Measurements from ENCODE around the gene LGR6.

The LGR6 gene

GRCh38 chr1:202348509-202349205 is 155.1 kb downstream of the LGR6 start, which contains the start of gene PPP1R12B (continued):
- TF ChIP-seq PATZ1 (tag by site-specific recombination; IDR thresholded peaks at IDR 0.05), result peak; percentile 46; the same call in 1 of the 2 replicates
- TF ChIP-seq ZNF610 (tag by site-specific recombination; IDR thresholded peaks at IDR 0.05; ENCODE audit: borderline replicate concordance), result peak; percentile 68; the same call in 1 of the 2 replicates
- no peak for TF ChIP-seq HIC1 (tag by site-specific recombination; IDR thresholded peaks at IDR 0.05)
- no peak for TF ChIP-seq ZNF513 (tag by site-specific recombination; IDR thresholded peaks at IDR 0.05)
- TF ChIP-seq ZNF561 (tag by site-specific recombination; IDR thresholded peaks at IDR 0.05; ENCODE audit: borderline replicate concordance), result no peak; the same call in 1 of the 2 replicates
- no peak for TF ChIP-seq ZBTB21 (tag by site-specific recombination; IDR thresholded peaks at IDR 0.05)
- TF ChIP-seq ZNF133 (tag by site-specific recombination; IDR thresholded peaks at IDR 0.05), result no peak
- TF ChIP-seq ZNF580 (tag by site-specific recombination; IDR thresholded peaks at IDR 0.05), result 0 out of 2 replicates have a peak, but pooled peaks have one; percentile 35
- TF ChIP-seq OVOL3 (tag by site-specific recombination; IDR thresholded peaks at IDR 0.05), result no peak
- TF ChIP-seq ZNF837 (tag by site-specific recombination; IDR thresholded peaks at IDR 0.05), result no peak
- TF ChIP-seq ZNF660 (tag by site-specific recombination; IDR thresholded peaks at IDR 0.05), result peak; percentile 53; the same call in 1 of the 2 replicates
- no peak for TF ChIP-seq ZNF791 (tag by site-specific recombination; IDR thresholded peaks at IDR 0.05)
- TF ChIP-seq ZNF426 (tag by site-specific recombination; IDR thresholded peaks at IDR 0.05), result no peak
- TF ChIP-seq, protein P1, sequence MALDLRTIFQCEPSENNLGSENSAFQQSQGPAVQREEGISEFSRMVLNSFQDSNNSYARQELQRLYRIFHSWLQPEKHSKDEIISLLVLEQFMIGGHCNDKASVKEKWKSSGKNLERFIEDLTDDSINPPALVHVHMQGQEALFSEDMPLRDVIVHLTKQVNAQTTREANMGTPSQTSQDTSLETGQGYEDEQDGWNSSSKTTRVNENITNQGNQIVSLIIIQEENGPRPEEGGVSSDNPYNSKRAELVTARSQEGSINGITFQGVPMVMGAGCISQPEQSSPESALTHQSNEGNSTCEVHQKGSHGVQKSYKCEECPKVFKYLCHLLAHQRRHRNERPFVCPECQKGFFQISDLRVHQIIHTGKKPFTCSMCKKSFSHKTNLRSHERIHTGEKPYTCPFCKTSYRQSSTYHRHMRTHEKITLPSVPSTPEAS (tag by site-specific recombination; IDR thresholded peaks at IDR 0.05), result no peak
- TF ChIP-seq, protein P2, sequence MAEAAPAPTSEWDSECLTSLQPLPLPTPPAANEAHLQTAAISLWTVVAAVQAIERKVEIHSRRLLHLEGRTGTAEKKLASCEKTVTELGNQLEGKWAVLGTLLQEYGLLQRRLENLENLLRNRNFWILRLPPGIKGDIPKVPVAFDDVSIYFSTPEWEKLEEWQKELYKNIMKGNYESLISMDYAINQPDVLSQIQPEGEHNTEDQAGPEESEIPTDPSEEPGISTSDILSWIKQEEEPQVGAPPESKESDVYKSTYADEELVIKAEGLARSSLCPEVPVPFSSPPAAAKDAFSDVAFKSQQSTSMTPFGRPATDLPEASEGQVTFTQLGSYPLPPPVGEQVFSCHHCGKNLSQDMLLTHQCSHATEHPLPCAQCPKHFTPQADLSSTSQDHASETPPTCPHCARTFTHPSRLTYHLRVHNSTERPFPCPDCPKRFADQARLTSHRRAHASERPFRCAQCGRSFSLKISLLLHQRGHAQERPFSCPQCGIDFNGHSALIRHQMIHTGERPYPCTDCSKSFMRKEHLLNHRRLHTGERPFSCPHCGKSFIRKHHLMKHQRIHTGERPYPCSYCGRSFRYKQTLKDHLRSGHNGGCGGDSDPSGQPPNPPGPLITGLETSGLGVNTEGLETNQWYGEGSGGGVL (tag by site-specific recombination; IDR thresholded peaks at IDR 0.05), result no peak
- no peak for TF ChIP-seq ZNF433 (tag by site-specific recombination; IDR thresholded peaks at IDR 0.05; ENCODE audit: low read depth)
- no peak for TF ChIP-seq GFI1B (tag by site-specific recombination; IDR thresholded peaks at IDR 0.05)
- TF ChIP-seq ZNF174 (tag by site-specific recombination; IDR thresholded peaks at IDR 0.05), result no peak
- TF ChIP-seq, protein P3, sequence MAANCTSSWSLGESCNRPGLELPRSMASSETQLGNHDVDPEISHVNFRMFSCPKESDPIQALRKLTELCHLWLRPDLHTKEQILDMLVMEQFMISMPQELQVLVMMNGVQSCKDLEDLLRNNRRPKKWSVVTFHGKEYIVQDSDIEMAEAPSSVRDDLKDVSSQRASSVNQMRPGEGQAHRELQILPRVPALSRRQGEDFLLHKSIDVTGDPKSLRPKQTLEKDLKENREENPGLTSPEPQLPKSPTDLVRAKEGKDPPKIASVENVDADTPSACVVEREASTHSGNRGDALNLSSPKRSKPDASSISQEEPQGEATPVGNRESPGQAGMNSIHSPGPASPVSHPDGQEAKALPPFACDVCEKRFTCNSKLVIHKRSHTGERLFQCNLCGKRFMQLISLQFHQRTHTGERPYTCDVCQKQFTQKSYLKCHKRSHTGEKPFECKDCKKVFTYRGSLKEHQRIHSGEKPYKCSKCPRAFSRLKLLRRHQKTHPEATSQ (tag by site-specific recombination; IDR thresholded peaks at IDR 0.05), result no peak
- no peak for TF ChIP-seq ZNF645 (tag by site-specific recombination; IDR thresholded peaks at IDR 0.05)
- no peak for TF ChIP-seq SCRT1 (tag by site-specific recombination; IDR thresholded peaks at IDR 0.05; ENCODE audit: borderline replicate concordance)
- no peak for TF ChIP-seq ZNF544 (tag by site-specific recombination; IDR thresholded peaks at IDR 0.05)
- TF ChIP-seq ZBTB17 (tag by site-specific recombination; IDR thresholded peaks at IDR 0.05), result peak; percentile 95
- no peak for TF ChIP-seq ZNF623 (tag by site-specific recombination; IDR thresholded peaks at IDR 0.05)
- TF ChIP-seq ZBTB1 (tag by site-specific recombination; IDR thresholded peaks at IDR 0.05), result no peak
